ENCODE data around the gene TMEM52. TPM values are rescaled to one million over a fixed set of nuclear protein-coding genes. Genes with fewer than 3 reads are reported as not detected.

The TMEM52 gene
- total RNA-seq, 4 donors from 2014 or later: 0.40 to 3.1 (median 1.8) TPM

- Histone ChIP-seq H3K27me3 (peaks cover 53% of the 10 kb centered on the region), H3K27ac (no peak overlapping the region), H3K9me3 (no peaks in the 10 kb centered on the region), H3K4me1 (peaks cover 0 to 18% (median 6%) of the 10 kb centered on the region in 3 donors), H3K4me3 (no peak overlapping the region), H3K36me3 (no peaks in the 10 kb centered on the region)
- WGBS, 2 donors (ENCODE audit: low coverage in 1 of 2): 0% methylated on average over 3 of the region's 11 CpGs; no CpG with 5 or more reads in 1 of the 2 donors
- no peak for TF ChIP-seq POLR2AphosphoS5 (IDR thresholded peaks at IDR 0.05)
- TF ChIP-seq POLR2A (IDR thresholded peaks at IDR 0.05): no peak
- TF ChIP-seq EP300 (IDR thresholded peaks at IDR 0.05): no peak
- TF ChIP-seq CTCF (IDR thresholded peaks at IDR 0.05): no peak
- no peak for ATAC-seq
These were observed 27.5 kb upstream of the TMEM52 start for GRCh38 chr1:1946540-1946939.

- H3K9me3 ChIP-seq: no peaks in the 10 kb centered on the region
- H3K4me3 ChIP-seq: no peak overlapping the region
- peaks cover 59% of the 10 kb centered on the region for H3K27me3 ChIP-seq
- peaks cover 0 to 18% (median 6%) of the 10 kb centered on the region in 3 donors for H3K4me1 ChIP-seq
- 87 to 93% methylated on average over 7 to 15 of the region's 29 CpGs for WGBS, 2 donors (ENCODE audit: low coverage in 1 of 2)
- ATAC-seq: no peak
- H3K36me3 ChIP-seq: no peaks in the 10 kb centered on the region
- no peak overlapping the region for H3K27ac ChIP-seq
- TF ChIP-seq POLR2AphosphoS5 (IDR thresholded peaks at IDR 0.05) (no peak), POLR2A (IDR thresholded peaks at IDR 0.05) (no peak), CTCF (IDR thresholded peaks at IDR 0.05) (no peak), EP300 (IDR thresholded peaks at IDR 0.05) (no peak)
These were observed 26.8 kb upstream of the TMEM52 start for GRCh38 chr1:1945782-1946393.

DNA sequence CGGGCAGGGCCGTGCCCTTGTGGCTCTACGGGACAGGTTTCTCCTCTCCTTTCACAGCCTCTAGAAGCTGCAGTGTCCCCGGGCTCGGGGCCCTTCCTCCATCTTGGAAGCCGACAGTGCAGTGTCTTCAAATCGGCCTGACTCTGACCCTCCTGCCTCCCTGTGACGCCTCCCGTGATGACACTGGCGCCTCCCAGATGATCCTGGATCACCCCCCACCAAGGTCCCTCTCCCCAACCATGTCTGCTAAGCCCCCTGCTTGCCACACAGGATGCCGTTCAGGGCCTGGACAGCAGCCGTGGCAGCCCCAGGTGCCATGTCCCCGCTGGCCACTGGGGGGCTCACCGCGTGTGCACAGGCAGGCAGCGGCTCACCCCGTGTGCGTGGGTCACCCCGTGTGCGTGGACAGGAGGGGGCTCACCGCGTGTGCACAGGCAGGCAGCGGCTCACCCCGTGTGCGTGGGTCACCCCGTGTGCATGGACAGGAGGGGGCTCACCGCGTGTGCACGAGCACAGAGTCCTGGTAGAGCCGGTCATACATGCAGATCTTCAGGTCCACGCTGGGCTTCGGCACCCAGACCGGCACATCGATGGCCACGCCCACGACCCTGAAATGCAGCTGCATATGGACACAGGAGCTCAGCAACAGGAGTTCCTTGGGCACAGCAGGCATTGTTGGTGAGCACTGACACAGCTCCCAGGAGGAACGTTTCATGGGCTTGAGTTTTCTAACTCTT is 24.9 kb upstream of the TMEM52 start:
- ATAC-seq: peak; percentile 76
- 24% methylated on average over 14 of the region's 37 CpGs; no CpG with 5 or more reads in 1 of the 2 donors for WGBS, 2 donors (ENCODE audit: low coverage in 1 of 2)
- TF ChIP-seq CTCF (IDR thresholded peaks at IDR 0.05) (peak in 3 of 4 experiments; percentile 77 to 90 (median 80)), EP300 (IDR thresholded peaks at IDR 0.05) (no peak), POLR2AphosphoS5 (IDR thresholded peaks at IDR 0.05) (no peak), POLR2A (IDR thresholded peaks at IDR 0.05) (no peak)
- H3K4me1 ChIP-seq: peaks cover 0 to 18% (median 6%) of the 10 kb centered on the region in 3 donors
- H3K27ac ChIP-seq: no peak overlapping the region
- peaks cover 76% of the 10 kb centered on the region for H3K27me3 ChIP-seq
- no peaks in the 10 kb centered on the region for H3K9me3 ChIP-seq
- H3K4me3 ChIP-seq: peak overlapping the region in 1 of 2 donors; percentile 18
- H3K36me3 ChIP-seq: no peaks in the 10 kb centered on the region

DNA sequence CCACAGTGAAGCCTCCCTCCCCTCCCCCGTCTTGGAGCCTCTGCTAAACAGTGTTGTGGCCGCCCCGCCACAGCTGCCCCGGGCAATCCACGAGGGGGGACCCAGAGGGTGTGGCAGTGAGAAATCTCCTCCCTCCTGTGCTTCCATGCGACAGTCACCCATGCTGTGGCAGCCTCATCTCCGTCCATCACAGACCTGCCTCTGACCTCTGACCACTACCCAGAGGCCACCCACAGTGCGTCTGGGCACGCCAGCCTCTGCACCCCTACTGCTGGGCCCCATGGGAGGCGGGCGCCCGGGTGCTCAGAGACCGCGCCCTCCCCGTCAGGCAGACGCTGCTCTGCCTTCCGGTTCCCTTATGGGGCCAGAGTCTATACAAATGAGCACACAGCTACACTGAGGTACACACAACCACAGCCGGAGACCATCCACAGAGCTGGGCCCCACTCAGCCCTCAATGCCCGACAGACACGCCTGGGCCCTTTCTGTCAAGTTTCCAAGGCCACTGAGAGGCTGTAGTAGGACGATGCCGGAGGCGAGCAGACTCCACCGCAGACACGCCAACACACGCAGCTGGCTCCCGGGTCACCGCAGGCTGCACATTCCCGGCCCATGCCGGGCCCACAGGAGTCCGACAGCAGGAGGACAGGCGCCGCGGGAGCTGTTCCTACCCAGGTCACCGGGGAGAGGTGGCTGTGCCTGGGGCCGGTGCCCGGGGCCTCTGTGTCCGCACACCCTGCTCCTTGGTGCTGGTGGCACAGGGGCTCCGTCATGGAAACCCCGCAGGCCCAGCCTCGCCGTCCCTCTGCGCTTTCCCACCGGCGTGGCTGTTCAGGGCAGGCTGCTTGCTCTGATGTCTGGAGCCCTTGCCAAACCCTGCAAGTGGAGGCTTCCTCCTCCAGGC is 23.9 kb upstream of the TMEM52 start:
- TF ChIP-seq POLR2A (IDR thresholded peaks at IDR 0.05) (no peak), CTCF (IDR thresholded peaks at IDR 0.05) (no peak), EP300 (IDR thresholded peaks at IDR 0.05) (no peak), POLR2AphosphoS5 (IDR thresholded peaks at IDR 0.05) (no peak)
- WGBS, 2 donors (ENCODE audit: low coverage in 1 of 2): 70 to 80% methylated on average over 1 to 10 of the region's 45 CpGs
- Histone ChIP-seq H3K36me3 (no peaks in the 10 kb centered on the region), H3K27me3 (peaks cover 80% of the 10 kb centered on the region), H3K27ac (no peak overlapping the region), H3K4me3 (no peak overlapping the region), H3K9me3 (no peaks in the 10 kb centered on the region), H3K4me1 (peaks cover 0 to 18% (median 6%) of the 10 kb centered on the region in 3 donors)
- no peak for ATAC-seq

Data from gastroesophageal sphincter (tissue), 4 donors.